Ectodermal cell (in vitro differentiated cells): ENCODE measurements around the gene CHID1.

Experiments
- H3K27ac ChIP-seq: 2 replicates; pipeline ENCODE4 v1.7.0; 2013; ENCODE audit warnings: mild to moderate bottlenecking, low read depth, low read length; ENCODE audit not compliant: insufficient read depth, poor library complexity, severe bottlenecking
- H3K27me3 ChIP-seq: 2 replicates; pipeline ENCODE4 v1.7.0; 2013; ENCODE audit warnings: mild to moderate bottlenecking, low read length; ENCODE audit not compliant: insufficient read depth, control insufficient read depth, poor library complexity, severe bottlenecking
- H3K36me3 ChIP-seq: one replicate; pipeline ENCODE4 v1.7.0; 2013; ENCODE audit warnings: low read length; ENCODE audit not compliant: control insufficient read depth, insufficient read depth
- H3K4me1 ChIP-seq: one replicate; pipeline ENCODE4 v1.7.0; 2013; ENCODE audit warnings: low read length; ENCODE audit not compliant: control insufficient read depth, insufficient read depth
- H3K4me3 ChIP-seq: 2 replicates; pipeline ENCODE4 v1.7.0; 2013; ENCODE audit warnings: low read depth, low read length, control low read depth; ENCODE audit not compliant: insufficient read depth
- H3K9me3 ChIP-seq: 2 replicates; pipeline ENCODE4 v1.7.0; 2013; ENCODE audit warnings: mild to moderate bottlenecking, low read length, moderate library complexity; ENCODE audit not compliant: control insufficient read depth
- WGBS, 2 experiments: methylation state at CpG; one replicate each; pipeline ENCODE4 v1.1.7; 2013; ENCODE audit warnings: missing lambda C conversion rate in 2 of 2; 5-methylcytosine and 5-hydroxymethylcytosine counted together

The CHID1 gene

DNA sequence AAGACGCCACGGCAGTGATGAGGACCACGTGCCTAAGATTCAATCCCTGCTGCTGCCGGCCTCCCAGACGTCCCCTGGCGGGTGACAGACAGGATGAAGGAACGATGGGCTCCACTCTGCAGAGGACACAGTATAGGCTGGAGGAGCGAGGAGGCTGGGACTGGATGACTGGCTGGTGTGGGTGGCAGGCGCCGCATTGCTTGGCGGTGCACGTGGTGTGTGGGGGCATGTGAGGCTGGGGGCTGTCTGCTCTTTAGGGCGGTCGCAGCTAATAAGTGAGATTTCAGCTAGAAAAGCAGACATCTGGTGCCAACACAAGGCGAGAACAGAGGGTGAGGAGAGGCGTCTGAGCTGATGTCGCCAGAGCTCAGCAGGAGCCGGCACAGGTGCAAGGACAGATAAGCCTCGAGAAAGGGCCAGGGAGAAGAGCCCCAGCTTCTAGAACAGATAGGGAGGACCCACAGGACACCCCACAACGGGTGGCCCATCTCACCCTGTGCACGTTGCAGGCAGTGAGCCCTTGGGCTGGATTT is 34.8 kb downstream of the CHID1 start:
- Histone ChIP-seq H3K4me1 (no peaks in the 10 kb centered on the region), H3K27me3 (no peaks in the 10 kb centered on the region), H3K36me3 (peaks cover 9% of the 10 kb centered on the region), H3K4me3 (no peak overlapping the region), H3K27ac (no peak overlapping the region), H3K9me3 (no peaks in the 10 kb centered on the region)
- WGBS, 2 experiments = 94 to 95% methylated on average over 21 of the region's 21 CpGs

DNA sequence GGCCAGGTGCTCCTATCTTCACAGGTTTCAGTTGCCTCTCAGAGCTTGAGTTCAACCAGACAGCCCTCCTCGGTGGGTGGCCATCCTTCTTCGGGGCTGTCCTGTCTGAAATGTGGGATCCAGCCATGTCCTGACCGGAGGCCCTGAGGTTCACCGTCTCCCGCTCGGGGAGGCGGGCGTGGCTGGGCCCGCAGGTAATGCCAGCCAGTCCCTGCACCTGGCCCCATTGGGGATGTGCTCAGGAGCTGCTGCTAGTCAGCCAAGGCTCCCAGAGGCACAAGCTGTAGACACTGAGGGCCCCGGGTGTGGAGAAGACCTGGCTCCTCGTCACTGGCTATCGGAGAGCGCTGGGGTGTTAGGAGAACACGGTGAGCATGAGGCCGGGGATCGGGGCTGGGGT is 35.4 kb downstream of the CHID1 start:
- H3K27ac ChIP-seq = no peak overlapping the region
- peaks cover 8% of the 10 kb centered on the region for H3K36me3 ChIP-seq
- no peaks in the 10 kb centered on the region for H3K27me3 ChIP-seq
- WGBS, 2 experiments = 94 to 96% methylated on average over 16 of the region's 16 CpGs
- H3K9me3 ChIP-seq = no peaks in the 10 kb centered on the region
- H3K4me1 ChIP-seq = no peaks in the 10 kb centered on the region
- H3K4me3 ChIP-seq = no peak overlapping the region

DNA sequence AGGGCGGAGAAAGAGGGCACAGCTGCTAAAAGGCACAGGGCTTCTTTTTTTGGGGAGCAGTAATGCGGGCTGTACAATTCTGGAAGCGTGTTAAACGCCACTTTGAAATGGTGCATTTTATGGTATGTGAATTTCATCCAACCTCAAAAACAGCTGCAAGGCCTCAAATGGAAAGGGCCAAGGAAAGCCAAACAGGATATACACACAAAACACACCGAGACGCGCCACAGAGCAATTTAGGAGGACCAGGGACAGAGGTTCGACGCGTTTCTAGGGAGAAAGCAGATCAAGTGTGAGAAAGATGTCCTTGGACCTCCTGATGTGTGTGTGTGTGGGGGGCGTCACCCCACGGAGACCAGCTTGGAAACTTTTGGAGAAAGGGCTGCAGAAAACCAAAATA is 36.9 kb downstream of the CHID1 start:
- no peaks in the 10 kb centered on the region for H3K4me1 ChIP-seq
- no peaks in the 10 kb centered on the region for H3K27me3 ChIP-seq
- H3K9me3 ChIP-seq = no peaks in the 10 kb centered on the region
- 87% methylated on average over 11 of the region's 12 CpGs for WGBS, 2 experiments
- no peak overlapping the region for H3K4me3 ChIP-seq
- H3K27ac ChIP-seq = no peak overlapping the region
- H3K36me3 ChIP-seq = no peaks in the 10 kb centered on the region

DNA sequence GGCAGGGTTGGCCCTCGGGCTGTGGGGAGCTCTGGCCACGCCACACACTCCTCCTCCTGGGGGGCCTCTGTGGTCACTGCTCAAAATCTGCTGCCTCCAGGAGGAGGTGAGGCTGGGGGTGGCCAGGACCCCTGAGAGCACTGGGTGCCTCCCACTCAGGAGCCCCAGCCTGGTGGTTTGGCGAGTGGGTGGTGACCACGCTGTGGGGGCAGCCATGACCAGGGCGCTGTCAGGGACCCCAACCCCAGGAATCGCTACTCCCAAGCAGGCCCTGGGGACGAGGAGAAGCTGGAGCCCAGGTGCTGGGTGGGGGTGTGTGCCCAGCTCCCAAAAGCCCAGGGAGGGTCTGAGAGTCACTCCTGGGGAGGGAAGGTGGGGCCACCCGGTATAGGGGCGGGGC is 37.8 kb downstream of the CHID1 start:
- no peak overlapping the region for H3K4me3 ChIP-seq
- WGBS, 2 experiments = 92 to 93% methylated on average over 9 of the region's 9 CpGs
- H3K27ac ChIP-seq = no peak overlapping the region
- H3K36me3 ChIP-seq = no peaks in the 10 kb centered on the region
- H3K4me1 ChIP-seq = no peaks in the 10 kb centered on the region
- H3K9me3 ChIP-seq = no peaks in the 10 kb centered on the region
- H3K27me3 ChIP-seq = no peaks in the 10 kb centered on the region

DNA sequence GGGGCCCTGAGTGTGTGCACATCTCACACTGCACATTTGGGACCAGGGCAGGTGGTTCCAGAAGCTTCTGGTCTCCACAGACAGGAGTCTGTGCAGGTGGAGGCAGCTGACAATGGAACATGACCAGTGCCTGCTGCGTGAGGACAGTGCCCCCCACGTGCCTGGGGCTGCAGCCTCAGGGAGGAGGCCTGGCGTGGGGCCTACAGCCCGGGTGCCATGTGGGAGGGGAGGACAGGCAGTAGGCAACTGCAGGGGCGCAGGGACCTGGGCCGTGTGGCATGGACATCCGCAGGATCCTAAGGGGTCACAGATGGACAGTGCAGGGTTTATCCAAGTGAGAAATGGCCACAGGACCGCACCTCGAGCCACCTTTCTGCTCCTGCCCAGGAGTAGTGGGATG is 39.1 kb downstream of the CHID1 start:
- no peaks in the 10 kb centered on the region for H3K9me3 ChIP-seq
- H3K36me3 ChIP-seq = no peaks in the 10 kb centered on the region
- H3K27ac ChIP-seq = no peak overlapping the region
- 83 to 84% methylated on average over 9 of the region's 9 CpGs for WGBS, 2 experiments
- no peaks in the 10 kb centered on the region for H3K27me3 ChIP-seq
- no peak overlapping the region for H3K4me3 ChIP-seq
- H3K4me1 ChIP-seq = no peaks in the 10 kb centered on the region

DNA sequence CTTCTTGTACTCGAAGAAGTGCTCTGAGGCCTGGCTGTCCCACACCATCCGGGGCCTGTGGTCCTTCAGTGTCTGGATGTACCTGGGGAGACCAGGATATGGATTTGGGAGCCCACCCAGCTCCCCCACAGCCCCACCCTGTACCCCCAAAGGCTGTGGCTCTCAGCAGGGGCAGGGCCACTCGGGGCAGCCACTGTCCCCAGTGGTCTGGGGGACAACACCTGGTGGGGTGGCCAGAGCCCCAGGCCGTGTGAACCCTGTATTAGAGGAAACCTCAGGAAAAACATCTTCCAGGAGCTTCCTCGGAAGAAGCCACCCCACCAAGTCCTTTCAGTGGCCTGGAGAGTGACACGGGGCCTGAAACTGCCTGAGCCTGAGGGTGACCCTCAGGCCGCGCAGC is 40.2 kb downstream of the CHID1 start:
- Histone ChIP-seq H3K27me3 (no peaks in the 10 kb centered on the region), H3K27ac (no peak overlapping the region), H3K4me3 (no peak overlapping the region), H3K36me3 (no peaks in the 10 kb centered on the region), H3K9me3 (no peaks in the 10 kb centered on the region), H3K4me1 (no peaks in the 10 kb centered on the region)
- WGBS, 2 experiments = 82 to 86% methylated on average over 8 of the region's 8 CpGs

DNA sequence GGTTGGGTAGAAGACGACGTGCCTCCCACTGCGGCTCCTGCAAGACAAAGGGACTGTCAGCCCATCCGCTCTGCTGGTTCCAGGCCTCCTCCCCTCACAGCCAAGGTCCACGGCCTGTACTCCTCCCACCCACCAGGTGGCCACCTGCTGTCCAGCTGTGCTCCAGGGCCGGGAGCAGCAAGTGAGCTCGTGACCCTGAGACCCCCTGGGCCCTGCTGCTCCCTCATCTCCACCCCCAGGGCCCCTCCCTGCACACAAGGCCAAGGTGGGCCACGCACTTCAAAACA is 40.5 kb downstream of the CHID1 start:
- Histone ChIP-seq H3K36me3 (no peaks in the 10 kb centered on the region), H3K4me1 (no peaks in the 10 kb centered on the region), H3K27ac (no peak overlapping the region), H3K27me3 (no peaks in the 10 kb centered on the region), H3K9me3 (no peaks in the 10 kb centered on the region), H3K4me3 (no peak overlapping the region)
- WGBS, 2 experiments = 47% methylated on average over 8 of the region's 8 CpGs

DNA sequence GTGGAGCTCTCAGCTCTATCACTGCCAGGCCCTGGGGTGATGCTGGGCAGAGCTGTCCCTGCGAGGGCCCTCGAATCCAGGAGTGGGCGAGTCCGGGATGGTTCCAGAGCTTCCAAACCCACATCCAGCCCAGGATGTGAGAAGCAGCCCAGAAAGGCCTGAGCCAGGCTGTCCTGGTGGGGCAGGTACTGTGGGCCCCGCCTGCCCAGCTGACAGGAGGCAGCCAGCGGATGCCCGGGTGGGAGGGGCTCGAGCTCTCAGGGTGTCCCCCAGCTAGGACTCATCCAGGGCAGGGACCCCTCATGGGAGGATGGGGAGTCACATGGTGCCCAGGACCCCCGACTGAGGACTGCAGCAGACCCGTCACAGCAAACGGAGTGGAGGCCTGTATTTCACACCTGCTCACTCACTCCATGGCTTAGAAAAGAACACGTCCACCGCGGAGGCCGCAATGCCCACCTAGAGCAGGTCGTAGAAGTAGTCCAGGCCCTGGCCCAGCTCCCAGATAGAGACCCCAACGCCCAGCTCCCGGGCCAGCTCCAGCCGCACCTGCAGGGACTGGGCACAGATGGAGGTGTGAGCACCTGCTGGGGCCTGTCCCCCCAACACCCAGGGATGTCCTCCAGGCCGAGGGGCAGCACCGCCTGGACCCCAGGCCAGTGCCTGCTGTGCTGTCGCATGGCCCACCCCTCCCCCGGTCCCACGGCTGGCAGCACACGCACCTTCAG is 41.0 kb downstream of the CHID1 start:
- H3K4me3 ChIP-seq = no peak overlapping the region
- 81 to 85% methylated on average over 25 of the region's 25 CpGs for WGBS, 2 experiments
- no peak overlapping the region for H3K27ac ChIP-seq
- H3K9me3 ChIP-seq = no peaks in the 10 kb centered on the region
- no peaks in the 10 kb centered on the region for H3K4me1 ChIP-seq
- no peaks in the 10 kb centered on the region for H3K36me3 ChIP-seq
- H3K27me3 ChIP-seq = no peaks in the 10 kb centered on the region

DNA sequence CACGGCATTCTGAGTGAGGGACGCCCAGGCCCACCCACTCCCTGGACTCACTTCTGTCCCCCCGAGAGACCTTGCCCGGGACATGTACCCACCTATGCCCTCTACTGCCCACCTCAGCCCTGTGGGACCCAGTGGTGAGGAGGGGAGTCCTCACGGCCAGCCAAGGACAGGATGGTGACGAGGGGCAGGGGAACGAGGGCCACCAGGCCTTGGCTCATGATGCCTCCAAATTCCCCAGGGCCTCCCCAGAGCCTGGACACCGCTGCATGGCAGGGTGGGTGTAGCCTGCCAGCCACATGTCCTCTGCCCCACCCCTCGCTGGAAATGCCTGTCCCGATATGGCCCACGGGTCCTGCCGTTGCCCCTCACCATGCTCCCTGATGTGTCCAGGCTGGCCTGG is 41.8 kb downstream of the CHID1 start:
- no peak overlapping the region for H3K4me3 ChIP-seq
- no peaks in the 10 kb centered on the region for H3K36me3 ChIP-seq
- H3K9me3 ChIP-seq = no peaks in the 10 kb centered on the region
- H3K27ac ChIP-seq = no peak overlapping the region
- H3K27me3 ChIP-seq = no peaks in the 10 kb centered on the region
- peaks cover under 1% of the 10 kb centered on the region for H3K4me1 ChIP-seq
- 88 to 89% methylated on average over 12 of the region's 12 CpGs for WGBS, 2 experiments

DNA sequence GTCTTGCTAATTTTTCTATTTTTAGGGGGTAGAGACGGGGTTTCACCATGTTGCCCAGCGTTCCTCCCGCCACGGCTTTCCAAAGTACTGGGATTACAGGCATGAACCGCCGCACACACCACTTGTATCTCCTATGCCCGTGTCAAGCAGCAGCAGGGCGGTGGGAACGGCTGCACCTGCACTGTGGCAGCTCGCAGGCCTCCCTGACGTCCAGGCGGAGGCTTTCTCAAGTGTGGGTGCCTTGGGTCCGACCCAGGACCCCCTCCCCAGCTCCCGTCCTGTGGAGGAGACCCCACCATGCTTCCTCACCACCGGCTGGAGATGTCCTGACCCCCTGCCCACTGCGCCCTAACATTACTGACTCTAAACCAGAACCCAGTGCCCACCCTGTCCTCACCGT is 42.2 kb downstream of the CHID1 start:
- WGBS, 2 experiments = 94 to 95% methylated on average over 17 of the region's 17 CpGs
- no peaks in the 10 kb centered on the region for H3K9me3 ChIP-seq
- H3K36me3 ChIP-seq = no peaks in the 10 kb centered on the region

More for the DNA sequence above, 42.2 kb downstream of the CHID1 start:
- H3K27me3 ChIP-seq = no peaks in the 10 kb centered on the region
- no peak overlapping the region for H3K4me3 ChIP-seq
- H3K4me1 ChIP-seq = peaks cover 5% of the 10 kb centered on the region
- no peak overlapping the region for H3K27ac ChIP-seq
